ENCODE measurements around the gene CDCA3.

The CDCA3 gene

DNA sequence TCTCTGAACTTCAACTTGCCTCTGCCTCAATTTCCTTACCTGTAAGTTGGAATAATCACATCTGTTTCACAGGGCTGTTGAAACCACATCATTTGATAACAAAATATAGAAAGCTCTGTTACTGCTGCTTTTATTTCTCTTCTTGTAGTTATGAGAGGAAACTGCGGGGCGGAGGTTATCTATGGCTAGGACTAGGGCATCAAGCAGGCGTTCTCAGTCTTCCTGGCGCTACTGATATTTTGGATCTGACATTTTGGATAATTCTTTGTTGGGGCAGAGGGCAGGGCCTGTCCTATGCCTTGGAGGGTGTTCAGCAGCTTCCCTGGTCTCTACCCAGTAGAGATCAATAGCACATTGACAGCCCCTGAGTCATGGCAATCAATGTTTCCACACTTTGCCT is 19.0 kb downstream of the CDCA3 start:
- no peak overlapping the region for H3K4me3 Mint-ChIP-seq
- peaks cover 25% of the 10 kb centered on the region for H3K4me1 Mint-ChIP-seq
- H3K27ac Mint-ChIP-seq: no peak overlapping the region
- no peaks in the 10 kb centered on the region for H3K36me3 Mint-ChIP-seq
- H3K9me3 Mint-ChIP-seq: no peaks in the 10 kb centered on the region
- peaks cover 2% of the 10 kb centered on the region for H3K27me3 Mint-ChIP-seq

DNA sequence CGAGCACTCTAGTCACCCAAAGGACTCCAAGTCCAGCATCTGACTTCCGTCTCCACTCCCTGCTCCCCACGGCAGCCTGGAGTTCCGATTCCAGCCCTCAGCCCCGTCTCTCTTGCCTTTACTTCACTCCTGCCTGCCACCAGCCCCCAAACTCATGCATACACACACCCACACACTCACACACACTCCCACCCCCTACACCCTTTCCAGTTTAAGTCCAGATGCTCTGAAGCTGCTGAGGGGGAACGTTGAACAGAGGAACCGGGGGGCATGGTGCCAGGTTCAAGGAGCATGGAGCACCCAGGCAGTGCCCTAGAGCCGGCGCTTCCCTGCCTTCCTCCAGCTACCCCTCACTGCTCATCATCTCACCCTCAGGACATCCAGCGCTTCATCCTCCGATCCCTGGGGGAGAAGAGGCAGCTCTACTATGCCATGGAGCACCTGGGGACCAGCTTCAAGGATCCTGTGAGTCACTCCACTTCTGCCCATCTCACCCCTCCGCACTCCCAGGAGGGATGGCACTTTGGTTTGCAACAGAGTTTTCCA is 19.6 kb downstream of the CDCA3 start:
- Mint-ChIP-seq H3K36me3 (no peaks in the 10 kb centered on the region), H3K4me3 (no peak overlapping the region), H3K27me3 (peaks cover 2% of the 10 kb centered on the region), H3K27ac (no peak overlapping the region), H3K9me3 (no peaks in the 10 kb centered on the region), H3K4me1 (peaks cover 25% of the 10 kb centered on the region)

DNA sequence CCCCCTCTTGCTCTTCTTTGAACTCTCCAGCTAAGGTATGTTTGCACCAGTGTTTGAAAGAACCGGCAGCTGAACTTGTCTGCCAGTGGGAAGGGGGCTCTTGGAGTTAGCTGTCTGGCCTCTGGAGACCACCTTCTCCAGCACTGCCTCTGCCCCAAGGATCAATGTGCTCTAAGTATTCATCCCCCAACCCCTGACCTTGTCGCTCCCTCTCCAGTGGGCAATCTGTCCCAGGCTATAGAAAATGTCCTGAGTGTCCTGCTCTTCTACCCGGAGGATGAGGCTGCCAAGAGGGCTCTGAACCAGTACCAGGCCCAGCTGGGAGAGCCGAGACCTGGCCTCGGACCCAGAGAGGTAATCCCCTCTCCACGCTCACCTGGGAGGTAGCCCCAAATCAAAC is 20.1 kb downstream of the CDCA3 start:
- Mint-ChIP-seq H3K4me1 (peaks cover 22% of the 10 kb centered on the region), H3K27ac (no peak overlapping the region), H3K4me3 (peak overlapping the region; percentile 36), H3K36me3 (no peaks in the 10 kb centered on the region), H3K9me3 (no peaks in the 10 kb centered on the region), H3K27me3 (peaks cover 2% of the 10 kb centered on the region)

DNA sequence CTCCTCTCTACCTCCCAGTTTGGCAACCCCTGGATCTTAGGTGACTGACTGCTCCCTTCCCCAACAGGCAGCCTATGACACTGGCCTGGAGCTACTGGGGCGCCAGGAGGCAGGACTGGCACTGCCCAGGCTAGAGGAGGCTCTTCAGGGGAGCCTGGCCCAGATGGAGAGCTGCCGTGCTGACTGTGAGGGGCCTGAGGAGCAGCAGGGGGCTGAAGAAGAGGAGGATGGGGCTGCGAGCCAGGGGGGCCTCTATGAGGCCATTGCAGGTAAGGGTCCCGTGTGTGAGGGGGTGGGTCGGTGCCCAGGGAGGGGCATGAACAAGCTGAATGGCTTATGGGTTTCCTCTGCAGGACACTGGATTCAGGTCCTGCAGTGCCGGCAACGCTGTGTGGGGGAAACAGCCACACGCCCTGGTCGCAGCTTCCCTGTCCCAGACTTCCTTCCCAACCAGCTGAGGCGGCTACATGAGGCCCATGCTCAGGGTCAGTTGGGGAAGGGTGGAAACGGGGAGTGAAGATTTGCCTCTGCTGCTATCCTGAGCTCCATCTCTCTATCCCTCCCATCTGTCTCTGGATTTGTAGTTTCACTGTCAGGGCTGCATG is 20.7 kb downstream of the CDCA3 start:
- peaks cover 22% of the 10 kb centered on the region for H3K4me1 Mint-ChIP-seq
- no peaks in the 10 kb centered on the region for H3K9me3 Mint-ChIP-seq
- no peaks in the 10 kb centered on the region for H3K36me3 Mint-ChIP-seq
- peak overlapping the region; percentile 36 for H3K4me3 Mint-ChIP-seq
- no peak overlapping the region for H3K27ac Mint-ChIP-seq
- H3K27me3 Mint-ChIP-seq: peaks cover 5% of the 10 kb centered on the region

DNA sequence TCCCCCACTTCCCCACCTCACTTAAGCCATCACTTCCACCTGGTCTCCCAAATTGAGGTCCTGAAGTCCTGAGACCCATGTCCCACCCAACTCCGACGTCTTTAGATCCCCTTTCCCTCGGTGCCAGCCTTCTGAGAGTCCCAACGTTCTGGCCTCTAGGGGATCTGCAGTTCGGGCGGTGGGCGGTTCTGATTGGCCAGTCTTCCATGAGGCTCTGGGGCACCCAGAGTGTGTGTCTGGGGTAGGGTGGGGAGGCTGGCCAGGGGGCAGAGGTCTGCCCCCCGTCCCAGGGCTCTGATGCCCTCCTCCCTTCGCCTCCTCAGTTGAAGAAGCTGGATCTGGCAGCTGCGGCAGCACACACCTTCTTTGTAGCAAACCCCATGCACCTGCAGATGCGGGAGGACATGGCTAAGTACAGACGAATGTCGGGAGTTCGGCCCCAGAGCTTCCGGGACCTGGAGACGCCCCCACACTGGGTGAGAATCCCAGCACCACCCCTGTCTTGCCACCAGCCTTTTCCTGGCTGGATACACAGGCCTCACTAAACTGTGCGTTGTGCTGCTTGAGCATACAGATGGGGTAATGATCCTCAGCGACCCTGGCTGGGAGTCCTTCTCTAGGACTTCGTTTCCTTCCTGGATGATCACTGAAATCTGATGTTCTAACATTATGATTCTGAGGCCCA is 21.4 kb downstream of the CDCA3 start:
- peaks cover 23% of the 10 kb centered on the region for H3K4me1 Mint-ChIP-seq
- H3K36me3 Mint-ChIP-seq: no peaks in the 10 kb centered on the region
- H3K27ac Mint-ChIP-seq: no peak overlapping the region
- peaks cover 7% of the 10 kb centered on the region for H3K27me3 Mint-ChIP-seq
- no peaks in the 10 kb centered on the region for H3K9me3 Mint-ChIP-seq
- peak overlapping the region; percentile 90 for H3K4me3 Mint-ChIP-seq

DNA sequence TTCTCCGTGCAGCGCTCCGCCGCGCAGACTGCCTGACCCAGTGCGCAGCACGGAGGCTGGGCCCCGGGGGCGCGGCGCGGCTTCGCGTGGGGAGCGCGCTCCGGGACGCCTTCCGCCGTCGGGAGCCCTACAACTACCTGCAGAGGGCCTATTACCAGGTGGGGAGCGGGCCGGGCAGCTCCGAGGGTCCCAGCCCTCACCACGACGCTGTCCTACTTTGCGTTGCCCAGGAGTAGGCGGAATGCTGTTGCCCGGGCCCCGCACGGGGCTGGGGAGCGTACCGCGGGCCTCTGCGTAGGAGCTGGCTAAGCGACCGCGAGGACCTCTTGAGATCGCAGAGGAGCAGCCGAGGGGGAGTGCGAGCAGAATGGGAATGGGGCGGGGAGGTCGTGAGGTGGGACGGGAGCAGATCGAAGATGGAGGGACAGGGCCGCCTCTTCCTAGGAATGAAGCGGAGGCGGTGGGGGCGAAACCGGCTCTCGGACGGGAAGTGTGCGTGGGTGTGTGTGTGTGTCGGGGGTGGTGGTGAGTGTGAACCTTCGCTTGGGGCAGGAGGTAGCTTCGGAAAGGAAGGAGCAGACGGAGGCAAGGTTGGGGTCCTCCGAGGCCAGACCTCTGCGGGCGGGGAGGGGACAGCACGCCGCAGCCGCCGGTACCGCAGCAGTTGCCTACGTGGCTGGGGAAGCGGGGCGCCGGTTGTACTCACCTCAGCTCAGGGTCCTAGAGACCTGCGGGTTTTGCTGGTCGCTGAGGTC is 22.1 kb downstream of the CDCA3 start:
- Mint-ChIP-seq H3K4me1 (peaks cover 23% of the 10 kb centered on the region), H3K27ac (peak overlapping the region; percentile 41), H3K4me3 (peak overlapping the region; percentile 90), H3K27me3 (peaks cover 7% of the 10 kb centered on the region), H3K9me3 (no peaks in the 10 kb centered on the region), H3K36me3 (no peaks in the 10 kb centered on the region)

DNA sequence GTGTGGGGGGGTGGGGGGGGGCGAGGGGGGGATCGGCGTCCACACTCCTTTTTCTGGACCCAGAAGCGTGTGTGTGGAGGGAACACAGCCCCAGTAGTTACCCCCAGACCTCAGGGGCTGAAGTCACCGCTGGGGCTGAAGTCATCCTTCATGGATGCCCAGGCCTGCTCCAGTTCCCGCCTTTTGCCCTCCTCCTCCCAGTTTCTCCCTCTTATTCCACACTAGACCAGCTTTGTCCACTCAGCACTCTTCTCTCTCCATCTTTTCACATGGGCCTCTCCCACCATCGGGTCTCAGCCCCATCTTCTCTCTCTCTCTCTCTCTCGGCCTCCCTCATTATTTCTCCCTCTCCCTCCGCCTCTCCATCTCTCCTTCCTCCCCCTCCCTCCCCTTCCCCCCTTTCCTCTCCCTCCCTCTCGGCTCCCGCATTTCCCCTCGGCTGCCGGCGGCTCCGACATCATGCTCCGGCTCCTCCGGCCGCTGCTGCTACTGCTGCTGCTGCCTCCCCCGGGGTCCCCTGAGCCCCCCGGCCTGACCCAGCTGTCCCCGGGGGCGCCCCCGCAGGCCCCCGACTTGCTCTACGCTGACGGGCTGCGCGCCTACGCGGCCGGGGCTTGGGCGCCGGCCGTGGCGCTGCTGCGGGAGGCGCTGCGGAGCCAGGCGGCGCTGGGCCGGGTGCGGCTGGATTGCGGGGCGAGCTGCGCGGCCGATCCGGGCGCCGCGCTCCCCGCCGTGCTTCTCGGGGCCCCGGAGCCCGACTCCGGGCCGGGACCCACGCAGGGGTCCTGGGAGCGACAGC is 22.9 kb downstream of the CDCA3 start, which contains the start of gene P3H3:
P3H3 (plus strand) TSS at position 426 of the 799 bp plus-strand sequence; CDS start at position 460, 34 bp downstream.
- Mint-ChIP-seq H3K9me3 (no peaks in the 10 kb centered on the region), H3K27ac (peak within 1 kb of the TSS; percentile 69), H3K36me3 (no peaks in the 10 kb centered on the region), H3K4me1 (peaks cover 23% of the 10 kb centered on the region), H3K4me3 (peak within 1 kb of the TSS; percentile 90), H3K27me3 (peaks cover 7% of the 10 kb centered on the region)

DNA sequence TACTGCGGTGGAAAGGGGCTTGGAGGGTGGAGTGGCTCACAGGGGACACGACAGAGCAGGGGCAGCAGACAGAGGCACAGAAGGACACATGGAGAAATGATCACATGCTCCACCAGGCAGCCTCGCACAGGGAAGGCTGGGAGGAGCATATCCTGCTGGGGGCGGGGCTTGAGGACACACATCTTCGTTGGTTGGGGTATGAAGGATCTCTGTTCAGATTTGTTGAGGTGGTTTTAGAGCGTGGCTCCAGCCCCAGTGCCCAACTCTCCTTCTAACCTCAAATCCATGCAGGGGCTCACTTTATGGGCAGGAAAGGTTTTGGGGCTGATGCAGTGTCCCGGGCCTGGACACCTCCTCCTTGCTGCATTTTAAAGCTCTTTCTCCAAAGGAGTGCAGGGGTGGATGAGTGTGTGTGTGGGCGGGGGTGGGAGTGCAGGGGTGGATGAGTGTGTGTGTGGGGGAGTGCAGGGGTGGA is 23.6 kb downstream of the CDCA3 start:
- Mint-ChIP-seq H3K27ac (peak overlapping the region; percentile 69), H3K27me3 (peaks cover 9% of the 10 kb centered on the region)

DNA sequence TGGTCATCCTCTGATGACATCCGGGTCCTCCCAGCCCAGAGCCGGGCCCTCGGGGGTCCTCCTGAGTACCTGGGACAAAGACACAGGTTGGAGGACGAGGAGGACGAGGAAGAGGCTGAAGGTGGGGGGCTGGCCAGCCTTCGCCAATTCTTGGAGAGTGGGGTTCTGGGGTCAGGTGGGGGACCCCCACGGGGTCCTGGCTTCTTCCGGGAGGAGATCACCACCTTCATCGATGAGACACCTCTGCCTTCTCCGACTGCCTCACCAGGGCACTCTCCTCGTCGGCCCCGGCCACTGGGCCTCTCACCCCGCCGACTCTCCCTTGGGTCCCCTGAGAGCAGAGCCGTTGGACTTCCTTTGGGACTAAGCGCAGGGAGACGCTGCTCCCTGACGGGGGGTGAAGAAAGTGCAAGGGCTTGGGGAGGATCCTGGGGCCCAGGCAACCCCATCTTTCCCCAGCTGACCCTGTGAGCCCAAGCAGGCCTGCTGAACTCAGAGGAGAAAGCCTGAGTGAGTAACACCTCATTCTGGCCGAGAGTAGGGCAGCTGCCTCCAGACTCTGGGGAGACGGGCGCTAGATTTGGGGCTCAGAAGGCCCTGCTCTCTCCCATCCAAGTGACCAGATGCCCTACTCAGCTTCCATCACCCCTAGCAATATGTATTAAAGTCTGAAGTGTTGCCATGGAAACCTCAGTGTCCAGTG is 24.2 kb downstream of the CDCA3 start:
- Mint-ChIP-seq H3K27ac (peak overlapping the region; percentile 69), H3K27me3 (peaks cover 9% of the 10 kb centered on the region), H3K4me3 (peak overlapping the region; percentile 66), H3K9me3 (no peaks in the 10 kb centered on the region), H3K4me1 (peaks cover 26% of the 10 kb centered on the region), H3K36me3 (no peaks in the 10 kb centered on the region)

More for the DNA sequence above, 23.6 kb downstream of the CDCA3 start:
- no peaks in the 10 kb centered on the region for H3K36me3 Mint-ChIP-seq
- H3K4me3 Mint-ChIP-seq: peak overlapping the region; percentile 66
- no peaks in the 10 kb centered on the region for H3K9me3 Mint-ChIP-seq
- peaks cover 23% of the 10 kb centered on the region for H3K4me1 Mint-ChIP-seq

DNA sequence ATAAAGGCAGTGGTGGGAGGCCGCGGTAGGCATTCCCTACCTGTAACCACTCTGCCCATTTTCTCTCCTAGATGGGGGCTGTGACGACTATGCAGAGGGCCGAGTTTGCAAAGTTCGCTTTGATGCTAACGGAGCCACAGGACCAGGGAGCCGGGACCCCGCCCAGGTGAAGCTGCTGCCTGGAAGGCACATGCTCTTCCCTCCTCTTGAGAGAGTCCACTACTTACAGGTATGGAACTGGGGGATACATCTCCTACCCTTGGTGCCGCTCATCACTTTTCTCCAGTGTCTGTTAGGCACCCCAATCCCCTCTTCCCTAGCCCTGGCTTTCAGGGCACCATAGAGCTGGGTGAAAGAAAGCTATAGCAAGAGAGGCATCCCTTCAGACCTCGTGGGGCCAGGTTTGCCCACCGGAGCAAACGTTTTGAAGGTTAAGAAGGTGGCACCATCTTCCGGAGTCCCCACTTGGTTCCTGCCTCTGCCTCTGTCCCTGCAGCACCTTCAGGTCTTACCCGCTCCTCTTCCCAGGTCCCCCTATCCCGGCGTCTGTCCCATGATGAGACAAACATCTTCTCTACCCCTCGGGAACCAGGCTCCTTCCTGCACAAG is 24.9 kb downstream of the CDCA3 start:
- H3K36me3 Mint-ChIP-seq: no peaks in the 10 kb centered on the region
- peak overlapping the region; percentile 17 for H3K27ac Mint-ChIP-seq
- H3K4me1 Mint-ChIP-seq: peaks cover 28% of the 10 kb centered on the region
- no peak overlapping the region for H3K4me3 Mint-ChIP-seq
- H3K9me3 Mint-ChIP-seq: no peaks in the 10 kb centered on the region
- H3K27me3 Mint-ChIP-seq: peaks cover 9% of the 10 kb centered on the region

DNA sequence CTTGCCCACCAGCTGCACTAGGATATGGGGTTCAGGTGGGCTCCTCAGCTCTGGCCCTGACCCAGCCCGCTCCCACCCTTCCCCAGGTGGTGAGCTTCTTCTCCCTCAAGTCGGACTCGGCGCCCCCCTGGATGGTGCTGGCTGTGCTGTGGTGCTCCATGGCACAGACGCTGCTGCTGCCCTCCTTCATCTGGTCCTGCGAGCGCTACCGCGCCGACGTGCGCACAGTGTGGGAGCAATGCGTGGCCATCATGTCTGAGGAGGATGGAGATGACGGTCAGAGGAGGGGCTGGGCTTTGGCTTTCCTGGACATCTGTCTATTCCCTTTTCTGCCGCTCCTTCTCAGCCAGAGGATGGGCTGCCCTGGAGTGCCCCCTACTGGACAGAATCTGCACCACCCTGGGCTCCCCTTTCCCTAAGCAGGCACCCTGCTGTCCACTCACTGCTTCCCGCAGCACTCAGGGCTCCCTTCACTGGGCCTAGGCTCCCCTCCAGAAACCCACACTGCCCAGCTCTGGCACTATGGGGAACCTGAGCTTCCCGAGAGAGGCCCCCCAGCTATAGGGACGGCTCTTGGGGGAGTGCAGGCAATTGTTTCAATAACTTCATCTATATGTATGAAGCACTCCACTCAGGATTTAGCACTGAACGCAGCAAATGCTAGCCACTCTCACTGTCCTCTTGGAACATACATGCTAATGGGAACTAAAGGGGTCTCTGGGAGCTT is 25.5 kb downstream of the CDCA3 start:
- Mint-ChIP-seq H3K4me1 (peaks cover 35% of the 10 kb centered on the region), H3K36me3 (no peaks in the 10 kb centered on the region), H3K27ac (peak overlapping the region; percentile 76), H3K4me3 (no peak overlapping the region), H3K27me3 (peaks cover 9% of the 10 kb centered on the region), H3K9me3 (no peaks in the 10 kb centered on the region)

DNA sequence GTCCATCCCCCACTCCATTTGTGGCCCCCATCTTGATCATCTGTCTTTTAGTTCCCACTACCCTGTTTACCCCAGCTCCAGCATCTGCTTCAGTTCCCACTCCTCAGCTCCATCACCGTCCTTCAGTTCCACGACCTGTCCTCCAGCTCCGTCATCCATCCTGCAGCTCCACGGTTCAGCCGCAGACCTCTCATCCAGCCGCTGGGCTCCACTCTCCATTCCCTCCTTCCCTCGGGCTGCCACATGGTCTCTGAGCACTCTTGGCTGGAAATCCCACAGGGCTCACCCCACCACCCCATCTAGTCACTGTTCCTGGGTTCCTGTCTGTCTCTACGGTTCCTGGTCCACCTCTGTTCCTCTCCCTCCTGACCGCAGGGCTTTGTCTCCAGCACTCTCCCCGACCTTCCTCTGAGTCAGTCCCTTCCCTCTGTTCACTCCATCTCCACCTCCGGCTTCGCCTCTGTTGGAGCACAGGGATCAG is 26.1 kb downstream of the CDCA3 start:
- H3K36me3 Mint-ChIP-seq: no peaks in the 10 kb centered on the region
- H3K4me3 Mint-ChIP-seq: no peak overlapping the region
- peak overlapping the region; percentile 76 for H3K27ac Mint-ChIP-seq
- H3K4me1 Mint-ChIP-seq: peaks cover 37% of the 10 kb centered on the region
- H3K9me3 Mint-ChIP-seq: no peaks in the 10 kb centered on the region
- H3K27me3 Mint-ChIP-seq: peaks cover 9% of the 10 kb centered on the region

DNA sequence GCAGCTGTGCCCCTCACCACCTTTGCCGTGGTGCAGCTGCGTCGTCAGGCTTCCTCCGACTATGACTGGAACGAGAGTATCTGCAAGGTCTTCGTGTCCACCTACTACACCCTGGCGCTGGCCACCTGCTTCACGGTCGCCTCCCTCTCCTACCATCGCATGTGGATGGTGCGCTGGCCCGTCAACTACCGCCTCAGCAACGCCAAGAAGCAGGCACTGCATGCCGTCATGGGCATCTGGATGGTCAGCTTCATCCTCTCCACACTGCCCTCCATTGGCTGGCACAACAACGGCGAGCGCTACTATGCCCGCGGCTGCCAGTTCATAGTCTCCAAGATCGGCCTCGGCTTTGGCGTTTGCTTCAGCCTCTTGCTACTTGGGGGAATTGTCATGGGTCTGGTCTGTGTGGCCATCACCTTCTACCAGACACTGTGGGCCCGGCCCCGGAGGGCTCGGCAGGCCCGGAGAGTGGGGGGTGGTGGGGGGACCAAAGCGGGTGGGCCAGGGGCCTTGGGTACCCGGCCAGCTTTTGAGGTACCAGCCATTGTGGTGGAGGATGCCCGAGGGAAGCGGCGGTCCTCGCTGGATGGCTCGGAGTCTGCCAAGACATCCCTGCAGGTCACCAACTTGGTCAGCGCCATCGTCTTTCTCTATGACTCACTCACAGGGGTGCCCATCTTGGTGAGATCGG is 26.9 kb downstream of the CDCA3 start:
- H3K27ac Mint-ChIP-seq: no peak overlapping the region
- no peaks in the 10 kb centered on the region for H3K36me3 Mint-ChIP-seq
- H3K9me3 Mint-ChIP-seq: no peaks in the 10 kb centered on the region
- peaks cover 9% of the 10 kb centered on the region for H3K27me3 Mint-ChIP-seq
- peaks cover 34% of the 10 kb centered on the region for H3K4me1 Mint-ChIP-seq
- H3K4me3 Mint-ChIP-seq: no peak overlapping the region

Measured in activated naive CD4-positive, alpha-beta T cell treated with anti-CD3 and anti-CD28 coated beads, Interleukin-2, amount 50 U/mL, for 24 hours (primary cell).